Measurements from ENCODE around the gene RSPH6A. TPM values are rescaled to one million over a fixed set of nuclear protein-coding genes. Genes with fewer than 3 reads are reported as not detected.

RSPH6A gene
- total and polyA plus RNA-seq, 2 of the 4 experiments (the other 2 are of a cell fraction) = under 0.01 to 0.09 TPM

GRCh38 chr19:45816236-45817009 is 1.3 kb upstream of the RSPH6A start (continued):
- TF ChIP-seq MAZ (IDR thresholded peaks at IDR 0.05; ENCODE audit: borderline replicate concordance, low read depth, low read length) = no peak

DNA sequence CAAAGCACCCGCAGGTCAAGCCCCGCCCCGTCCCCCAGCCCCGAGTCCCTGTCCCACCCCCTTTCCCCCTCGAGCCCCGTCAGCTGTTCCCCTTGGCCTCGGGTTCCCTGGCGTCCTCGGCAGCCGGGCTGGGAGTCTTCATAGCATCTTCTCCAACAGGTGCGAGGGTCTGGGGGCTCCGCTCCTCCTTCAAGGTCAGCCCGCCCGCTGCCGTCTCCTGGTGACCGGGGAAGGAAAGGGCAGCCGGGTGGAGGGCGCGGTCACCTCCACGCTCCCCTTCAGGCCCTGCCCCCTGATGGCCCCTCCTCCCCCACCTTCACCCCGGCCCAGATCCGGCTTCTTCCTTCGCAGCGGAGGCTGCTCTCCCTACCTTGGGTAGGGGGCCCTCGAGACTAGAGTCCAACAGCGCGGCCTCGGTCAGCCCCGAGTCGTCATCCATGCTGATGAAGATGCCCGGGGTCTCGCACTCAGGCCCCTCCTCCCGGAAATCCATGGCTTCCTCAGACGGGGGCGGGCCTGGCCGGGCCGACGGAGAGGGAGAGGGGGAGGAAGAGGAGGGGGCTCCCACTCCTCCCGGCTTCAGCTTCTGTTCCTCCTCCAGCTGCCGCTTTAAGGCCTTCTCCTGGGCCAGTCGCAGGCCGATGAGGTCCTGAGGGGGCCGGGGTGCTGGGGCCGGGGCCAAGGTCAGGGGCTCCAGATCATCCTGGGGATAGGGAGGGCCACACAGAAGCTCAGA is 541 bp upstream of the RSPH6A start:
- 21% methylated on average over 8 of the region's 44 CpGs; no CpG with 5 or more reads in 1 of the 2 experiments for WGBS, 2 experiments (ENCODE audit: extremely low coverage in 2 of 2, insufficient read length in 1 of 2)
- no peak for TF ChIP-seq CEBPB (IDR thresholded peaks at IDR 0.05; ENCODE audit: low read depth, low read length)
- no peak for TF ChIP-seq RAD21 (IDR thresholded peaks at IDR 0.05; ENCODE audit: low read length)
- no peak for TF ChIP-seq MAFK (IDR thresholded peaks at IDR 0.05; ENCODE audit: low read depth, low read length)
- TF ChIP-seq SMC3 (IDR thresholded peaks at IDR 0.05; ENCODE audit: low read depth, low read length) = no peak
- TF ChIP-seq, protein P1, sequence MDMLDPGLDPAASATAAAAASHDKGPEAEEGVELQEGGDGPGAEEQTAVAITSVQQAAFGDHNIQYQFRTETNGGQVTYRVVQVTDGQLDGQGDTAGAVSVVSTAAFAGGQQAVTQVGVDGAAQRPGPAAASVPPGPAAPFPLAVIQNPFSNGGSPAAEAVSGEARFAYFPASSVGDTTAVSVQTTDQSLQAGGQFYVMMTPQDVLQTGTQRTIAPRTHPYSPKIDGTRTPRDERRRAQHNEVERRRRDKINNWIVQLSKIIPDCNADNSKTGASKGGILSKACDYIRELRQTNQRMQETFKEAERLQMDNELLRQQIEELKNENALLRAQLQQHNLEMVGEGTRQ (IDR thresholded peaks at IDR 0.05; ENCODE audit: low read depth, low read length) = no peak
- TF ChIP-seq MAZ (IDR thresholded peaks at IDR 0.05; ENCODE audit: borderline replicate concordance, low read depth, low read length) = no peak
- no peak for TF ChIP-seq RFX5 (IDR thresholded peaks at IDR 0.05; ENCODE audit: low read depth, low read length)
- TF ChIP-seq, protein P2, sequence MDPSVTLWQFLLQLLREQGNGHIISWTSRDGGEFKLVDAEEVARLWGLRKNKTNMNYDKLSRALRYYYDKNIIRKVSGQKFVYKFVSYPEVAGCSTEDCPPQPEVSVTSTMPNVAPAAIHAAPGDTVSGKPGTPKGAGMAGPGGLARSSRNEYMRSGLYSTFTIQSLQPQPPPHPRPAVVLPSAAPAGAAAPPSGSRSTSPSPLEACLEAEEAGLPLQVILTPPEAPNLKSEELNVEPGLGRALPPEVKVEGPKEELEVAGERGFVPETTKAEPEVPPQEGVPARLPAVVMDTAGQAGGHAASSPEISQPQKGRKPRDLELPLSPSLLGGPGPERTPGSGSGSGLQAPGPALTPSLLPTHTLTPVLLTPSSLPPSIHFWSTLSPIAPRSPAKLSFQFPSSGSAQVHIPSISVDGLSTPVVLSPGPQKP (IDR thresholded peaks at IDR 0.05; ENCODE audit: borderline replicate concordance, low read depth, low read length) = no peak
- no peak for TF ChIP-seq FOS (IDR thresholded peaks at IDR 0.05; ENCODE audit: low read depth, low read length)
- TF ChIP-seq RCOR1 (IDR thresholded peaks at IDR 0.05; ENCODE audit: insufficient replicate concordance, low read length) = no peak
- TF ChIP-seq BHLHE40 (IDR thresholded peaks at IDR 0.05; ENCODE audit: low read depth, low read length) = no peak
- no peak for TF ChIP-seq MXI1 (IDR thresholded peaks at IDR 0.05; ENCODE audit: borderline replicate concordance, low read depth, low read length)
- TF ChIP-seq POLR2A (IDR thresholded peaks at IDR 0.05; ENCODE audit: low read depth, low read length) = no peak
- TF ChIP-seq CHD1 (IDR thresholded peaks at IDR 0.05; ENCODE audit: low read depth, low read length) = no peak

More for the DNA sequence above, 541 bp upstream of the RSPH6A start:
- no peak for DNase-seq
- no peak overlapping the region for H3K18ac ChIP-seq (ENCODE audit: low read depth, low read length)
- H2BK120ac ChIP-seq (ENCODE audit: low read depth, low read length) = no peak overlapping the region
- peaks cover 20% of the 10 kb centered on the region for H3K36me3 ChIP-seq (ENCODE audit: control insufficient read depth, insufficient read depth, low read length)
- no peak overlapping the region for H4K5ac ChIP-seq (ENCODE audit: low read depth, low read length)
- H3K14ac ChIP-seq (replicated peaks; ENCODE audit: low read depth, low read length) = no peak overlapping the region
- H4K20me1 ChIP-seq (ENCODE audit: insufficient read depth, low read length) = peaks cover 7% of the 10 kb centered on the region
- no peak overlapping the region for H3K4ac ChIP-seq (ENCODE audit: low read depth, low read length)
- H4K91ac ChIP-seq (ENCODE audit: insufficient read depth, low read depth, low read length) = no peak overlapping the region
- H3K9ac ChIP-seq (ENCODE audit: low read depth, low read length) = no peak overlapping the region
- dilution Hi-C loops (cut with HindIII; ENCODE audit: low sequenced_read_pairs, unreplicated experiment) = no loop called here
- no peak overlapping the region for H2AK9ac ChIP-seq (replicated peaks; ENCODE audit: low read depth, low read length, poor library complexity)
- BruUV-seq (replicated peaks) = no TSS peak
- CTCF ChIA-PET = no interaction called here
- H3K4me2 ChIP-seq (ENCODE audit: low read depth, low read length) = no peak overlapping the region
- H3K56ac ChIP-seq (ENCODE audit: extremely low read depth, insufficient read depth, low read length) = no peak overlapping the region
- peaks cover 1% of the 10 kb centered on the region for H3K9me1 ChIP-seq (ENCODE audit: insufficient read depth, low read length)
- no peak overlapping the region for H3K23ac ChIP-seq (ENCODE audit: low read depth, low read length)
- no peak overlapping the region for H2BK20ac ChIP-seq (ENCODE audit: low read depth, low read length)
- H3K27ac ChIP-seq (ENCODE audit: insufficient read depth, low read length) = no peak overlapping the region
- H2AK5ac ChIP-seq (ENCODE audit: low read depth, low read length) = no peak overlapping the region
- peaks cover under 1% of the 10 kb centered on the region for H3K4me1 ChIP-seq (ENCODE audit: control insufficient read depth, insufficient read depth, low read length)
- H3K9me3 ChIP-seq (ENCODE audit: control insufficient read depth, insufficient read depth, low read length) = no peaks in the 10 kb centered on the region
- H3K27me3 ChIP-seq (ENCODE audit: control insufficient read depth, insufficient read depth, low read length) = no peaks in the 10 kb centered on the region
- no peak overlapping the region for H2BK15ac ChIP-seq (ENCODE audit: low read depth, low read length)
- H3K4me3 ChIP-seq (ENCODE audit: insufficient read depth, low read depth, low read length) = no peak overlapping the region
- intact Hi-C loops (cut with micrococcal nuclease) = no loop called here
- H3K79me1 ChIP-seq (ENCODE audit: low read depth in 1 of 2, low read length in 2 of 2) = no peaks in the 10 kb centered on the region; a peak in 1 of 4 replicates
- POLR2A ChIA-PET (ENCODE audit: unreplicated experiment) = no interaction called here
- no peak overlapping the region for H4K8ac ChIP-seq (ENCODE audit: low read depth in 2 of 2, low read length in 2 of 2)
- in situ Hi-C loops (cut with MboI; ENCODE audit: low sequenced_read_pairs) = no loop called here
- ATAC-seq (ENCODE audit: low read depth) = no peak
- H2BK5ac ChIP-seq (ENCODE audit: low read depth, low read length, poor library complexity, severe bottlenecking) = no peak overlapping the region
- no peak overlapping the region for H2AFZ ChIP-seq (replicated peaks; ENCODE audit: low read length, poor library complexity)

All from IMR-90 (cell line).